GM21717 (cell line): ENCODE results near the gene LRIG3.
"Not testable (repeated sequence)": the region's sequence is repeated elsewhere in the genome, so short reads cannot be mapped to it uniquely, and the experiment has no call there.

ENCODE experiments used
- ATAC-seq: cut with Tn5 transposase; IDR thresholded peaks from one replicate; pipeline ENCODE4 v1.9.1; 2021; ENCODE audit warnings: mild to moderate bottlenecking, moderate library complexity; ENCODE audit not compliant: unreplicated experiment

Gene LRIG3

GRCh38 chr12:58870595-58870994, 49.7 kb downstream of the LRIG3 start:
- no peak for ATAC-seq

DNA sequence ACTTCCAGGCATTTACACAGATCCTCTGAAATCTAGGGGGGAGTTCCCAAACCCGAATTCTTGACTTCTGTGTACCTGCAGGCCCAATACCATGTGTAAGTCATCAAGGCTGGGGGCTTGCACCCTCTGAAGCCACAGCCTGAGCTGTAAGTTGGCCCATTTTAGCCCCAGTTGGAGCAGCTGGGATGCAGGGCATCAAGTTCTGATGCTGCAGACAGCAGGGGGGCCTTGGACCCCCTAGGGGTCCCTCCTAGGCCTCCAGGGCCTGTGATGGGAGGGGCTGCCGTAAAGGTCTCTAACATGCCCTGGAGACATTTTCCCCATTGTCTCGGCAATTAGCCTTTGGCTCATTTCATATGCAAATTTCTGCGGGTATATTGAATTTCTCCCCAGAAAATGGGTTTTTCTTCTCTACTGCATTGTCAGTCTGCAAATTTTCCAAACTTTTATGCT, 59.5 kb downstream of the LRIG3 start:
- ATAC-seq = no peak

- ATAC-seq = no peak
Observed at GRCh38 chr12:58860056-58860787, 60.1 kb downstream of the LRIG3 start.

GRCh38 chr12:58858030-58858429, 62.3 kb downstream of the LRIG3 start:
- ATAC-seq = no peak

DNA sequence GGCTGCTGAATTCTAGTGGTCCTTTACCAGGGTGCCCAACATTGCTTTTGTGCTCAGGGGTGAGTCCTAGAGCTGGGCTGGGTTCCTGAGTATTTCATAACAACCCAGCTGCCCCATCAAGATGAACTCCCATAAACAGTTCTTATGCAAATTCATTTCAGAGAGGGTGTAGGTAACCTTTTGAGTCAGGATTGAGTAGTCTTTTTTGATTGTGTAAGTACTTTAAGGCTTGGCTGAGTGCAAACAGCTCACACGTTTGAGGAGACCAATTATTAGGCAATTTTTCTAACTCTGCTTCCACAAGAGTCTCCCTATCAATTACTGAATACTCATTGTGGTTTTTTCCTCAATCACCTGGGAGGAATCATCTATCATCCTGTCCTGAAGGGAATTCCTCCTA, 63.1 kb downstream of the LRIG3 start:
- ATAC-seq = not testable (repeated sequence)

GRCh38 chr12:58855630-58856029, 64.7 kb downstream of the LRIG3 start:
- not testable (repeated sequence) for ATAC-seq

DNA sequence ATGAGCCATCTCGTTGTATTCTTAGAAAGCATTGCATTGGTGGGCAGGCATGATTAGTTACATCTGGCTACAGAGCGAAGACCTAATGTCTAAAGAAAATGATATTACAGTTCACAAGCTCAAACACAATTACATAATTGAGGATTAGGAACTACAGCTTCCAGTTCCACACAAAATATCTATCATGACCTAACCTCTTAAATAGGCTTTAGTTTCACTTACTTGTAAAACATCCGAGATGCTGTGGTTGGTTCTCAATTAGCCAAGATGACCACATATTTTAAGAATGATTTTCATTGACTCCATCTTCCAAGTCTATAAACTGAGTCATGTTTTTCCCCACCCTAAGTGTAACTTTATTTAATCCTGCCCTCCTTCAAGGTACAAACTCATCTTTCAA, 69.5 kb downstream of the LRIG3 start:
- ATAC-seq = no peak

GRCh38 chr12:58847901-58848600, 72.3 kb downstream of the LRIG3 start:
- no peak for ATAC-seq

GRCh38 chr12:58844161-58844560, 76.1 kb downstream of the LRIG3 start:
- ATAC-seq = no peak

DNA sequence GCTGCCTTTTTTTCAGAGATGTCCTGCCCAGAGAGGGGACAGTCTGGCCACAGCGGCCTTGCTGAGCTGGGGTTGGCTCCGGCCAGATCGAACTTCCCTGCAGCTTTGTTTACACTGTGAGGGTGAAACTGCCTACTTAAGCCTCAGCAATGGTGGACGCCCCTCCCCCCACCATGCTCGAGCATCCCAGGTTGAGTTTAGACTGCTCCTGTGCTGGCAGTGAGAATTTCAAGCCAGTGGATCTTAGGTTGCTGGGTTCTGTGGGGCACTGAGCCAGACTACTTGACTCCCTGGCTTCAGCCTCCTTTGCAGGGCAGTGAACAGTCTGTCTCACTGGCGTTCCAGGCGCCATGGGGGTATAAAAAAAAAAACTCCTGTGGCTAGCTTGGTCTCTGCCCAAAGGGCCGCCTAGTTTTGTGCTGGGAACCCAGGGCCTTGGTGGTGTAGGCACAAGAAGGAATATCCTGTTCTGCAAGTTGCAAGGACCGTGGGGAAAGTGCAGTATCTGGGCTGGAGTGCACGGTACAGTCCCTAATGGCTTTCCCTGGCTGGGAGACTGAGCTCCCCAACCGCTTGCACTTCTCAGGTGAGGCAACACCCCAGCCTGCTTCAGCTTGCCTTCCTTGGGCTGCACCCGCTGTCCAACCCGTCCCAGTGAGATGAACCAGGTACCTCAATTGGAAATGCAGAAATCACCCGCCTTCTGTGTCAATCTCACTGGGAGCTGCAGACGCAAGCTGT, 79.1 kb downstream of the LRIG3 start:
- ATAC-seq = no peak

DNA sequence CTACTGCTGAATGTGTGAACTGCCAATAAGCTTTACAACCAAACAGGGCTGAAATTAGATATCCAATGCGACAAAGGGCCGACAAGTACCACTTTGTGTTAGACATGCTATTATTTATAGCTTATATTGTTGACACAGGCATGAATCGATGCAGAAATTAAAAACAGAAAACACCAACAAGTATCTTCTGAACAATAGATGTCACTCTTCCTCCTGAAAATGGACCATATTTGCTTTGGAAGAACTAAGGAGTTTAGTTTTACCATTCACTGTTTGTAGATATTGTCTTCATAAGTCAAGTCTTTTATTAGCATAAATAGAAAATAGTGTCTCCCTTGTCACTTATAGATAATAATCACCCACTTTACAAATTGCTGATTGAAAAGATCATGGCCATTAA, 86.5 kb downstream of the LRIG3 start:
- ATAC-seq = no peak

DNA sequence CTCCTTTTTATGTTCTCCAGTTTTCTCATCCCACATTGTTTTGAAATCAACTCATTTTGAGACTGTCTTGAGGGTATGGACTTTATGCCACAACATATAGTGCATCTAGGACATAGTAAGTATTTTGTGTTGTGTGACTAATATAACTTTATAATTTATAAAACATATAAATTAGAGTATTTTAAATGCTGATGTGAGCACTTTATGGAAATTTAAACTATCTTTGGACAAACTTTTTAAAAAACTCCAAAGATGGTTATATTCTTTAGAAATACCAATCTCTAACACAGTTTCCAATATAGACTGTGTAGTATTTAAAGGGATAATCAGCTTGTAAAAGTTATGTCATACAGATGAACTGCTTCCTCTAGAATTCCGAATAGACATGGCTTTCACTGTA, 87.4 kb downstream of the LRIG3 start:
- ATAC-seq = no peak
